ENCODE results near the gene NUP160.
A peak's percentile ranks its signal among the peaks of the same experiment; 100 is the strongest.
"Not testable (repeated sequence)": the region's sequence is repeated elsewhere in the genome, so short reads cannot be mapped to it uniquely, and the experiment has no call there.

NUP160 gene

GRCh38 chr11:47891886-47892285 lies 43.7 kb upstream of the NUP160 start:
- Histone ChIP-seq H3K27me3 (ENCODE audit: low read depth, low read length) (no peaks in the 10 kb centered on the region), H3K9ac (ENCODE audit: low read length) (no peak overlapping the region), H4K20me1 (ENCODE audit: insufficient read depth, low read length) (no peaks in the 10 kb centered on the region), H3K4me1 (ENCODE audit: low read length) (peaks cover 11% of the 10 kb centered on the region), H2AFZ (ENCODE audit: low read depth, low read length) (no peak overlapping the region), H3K36me3 (replicated peaks; ENCODE audit: low read depth, low read length) (no peaks in the 10 kb centered on the region), H3K79me2 (ENCODE audit: low read length) (no peaks in the 10 kb centered on the region), H3K4me3 (ENCODE audit: low read length) (no peak overlapping the region), H3K4me2 (ENCODE audit: low read length) (no peak overlapping the region), H3K27ac (ENCODE audit: low read length) (no peak overlapping the region), H3K9me3 (ENCODE audit: insufficient read depth, low read length) (peaks cover 4% of the 10 kb centered on the region; the same call in 1 of the 2 replicates)
- TF ChIP-seq, protein P1, sequence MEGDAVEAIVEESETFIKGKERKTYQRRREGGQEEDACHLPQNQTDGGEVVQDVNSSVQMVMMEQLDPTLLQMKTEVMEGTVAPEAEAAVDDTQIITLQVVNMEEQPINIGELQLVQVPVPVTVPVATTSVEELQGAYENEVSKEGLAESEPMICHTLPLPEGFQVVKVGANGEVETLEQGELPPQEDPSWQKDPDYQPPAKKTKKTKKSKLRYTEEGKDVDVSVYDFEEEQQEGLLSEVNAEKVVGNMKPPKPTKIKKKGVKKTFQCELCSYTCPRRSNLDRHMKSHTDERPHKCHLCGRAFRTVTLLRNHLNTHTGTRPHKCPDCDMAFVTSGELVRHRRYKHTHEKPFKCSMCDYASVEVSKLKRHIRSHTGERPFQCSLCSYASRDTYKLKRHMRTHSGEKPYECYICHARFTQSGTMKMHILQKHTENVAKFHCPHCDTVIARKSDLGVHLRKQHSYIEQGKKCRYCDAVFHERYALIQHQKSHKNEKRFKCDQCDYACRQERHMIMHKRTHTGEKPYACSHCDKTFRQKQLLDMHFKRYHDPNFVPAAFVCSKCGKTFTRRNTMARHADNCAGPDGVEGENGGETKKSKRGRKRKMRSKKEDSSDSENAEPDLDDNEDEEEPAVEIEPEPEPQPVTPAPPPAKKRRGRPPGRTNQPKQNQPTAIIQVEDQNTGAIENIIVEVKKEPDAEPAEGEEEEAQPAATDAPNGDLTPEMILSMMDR (IDR thresholded peaks at IDR 0.05; ENCODE audit: low read depth, low read length), result no peak
- no peak for TF ChIP-seq EZH2phosphoT487 (IDR thresholded peaks at IDR 0.05; ENCODE audit: low read depth)

GRCh38 chr11:47889714-47890441 lies 41.7 kb upstream of the NUP160 start:
- Histone ChIP-seq H3K36me3 (replicated peaks; ENCODE audit: low read depth, low read length) (no peaks in the 10 kb centered on the region), H3K4me2 (ENCODE audit: low read length) (no peak overlapping the region), H3K9ac (ENCODE audit: low read length) (no peak overlapping the region), H3K9me3 (ENCODE audit: insufficient read depth, low read length) (no peaks in the 10 kb centered on the region), H3K4me3 (ENCODE audit: low read length) (no peak overlapping the region), H3K27me3 (ENCODE audit: low read depth, low read length) (no peaks in the 10 kb centered on the region), H4K20me1 (ENCODE audit: insufficient read depth, low read length) (no peaks in the 10 kb centered on the region), H2AFZ (ENCODE audit: low read depth, low read length) (no peak overlapping the region), H3K4me1 (ENCODE audit: low read length) (peaks cover 25% of the 10 kb centered on the region), H3K27ac (ENCODE audit: low read length) (no peak overlapping the region), H3K79me2 (ENCODE audit: low read length) (no peaks in the 10 kb centered on the region)
- TF ChIP-seq, protein P1 (IDR thresholded peaks at IDR 0.05; ENCODE audit: low read depth, low read length), result no peak
- TF ChIP-seq EZH2phosphoT487 (IDR thresholded peaks at IDR 0.05; ENCODE audit: low read depth), result no peak

DNA sequence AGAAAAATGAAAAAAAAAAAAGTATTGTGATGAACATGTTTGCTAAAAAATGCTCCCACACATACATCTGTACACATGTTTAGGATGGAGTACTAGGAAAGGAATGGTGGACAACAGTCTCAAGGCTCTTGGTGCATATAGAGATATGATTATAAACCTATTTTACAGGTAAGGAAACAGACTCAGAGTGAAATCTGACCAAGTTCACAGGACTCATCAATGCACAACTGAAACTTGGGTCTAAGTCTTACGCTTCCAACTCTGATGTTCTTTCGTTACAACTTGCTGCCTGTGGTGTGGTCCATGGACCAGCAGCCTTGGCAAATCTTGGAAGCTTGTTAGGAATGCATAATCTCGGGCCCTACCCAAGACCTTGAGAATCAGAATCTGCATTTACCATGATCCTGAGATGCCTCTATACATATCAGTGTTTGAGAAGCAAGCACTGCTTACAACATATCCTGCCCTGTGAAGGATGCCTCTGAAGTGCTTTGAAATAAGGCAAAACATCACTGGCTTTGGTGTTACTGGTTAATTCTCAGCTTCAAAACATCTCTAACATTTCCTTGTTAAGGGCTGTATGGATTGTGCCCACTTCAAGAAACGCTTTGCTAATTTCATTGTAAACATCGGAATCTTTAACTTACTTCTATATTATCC lies 39.9 kb upstream of the NUP160 start:
- TF ChIP-seq, protein P1 (IDR thresholded peaks at IDR 0.05; ENCODE audit: low read depth, low read length), result no peak
- no peak for TF ChIP-seq EZH2phosphoT487 (IDR thresholded peaks at IDR 0.05; ENCODE audit: low read depth)
- H3K27me3 ChIP-seq (ENCODE audit: low read depth, low read length), result no peaks in the 10 kb centered on the region
- H3K79me2 ChIP-seq (ENCODE audit: low read length), result no peaks in the 10 kb centered on the region
- no peaks in the 10 kb centered on the region for H4K20me1 ChIP-seq (ENCODE audit: insufficient read depth, low read length)
- H3K4me3 ChIP-seq (ENCODE audit: low read length), result no peak overlapping the region
- no peaks in the 10 kb centered on the region for H3K9me3 ChIP-seq (ENCODE audit: insufficient read depth, low read length)
- no peak overlapping the region for H2AFZ ChIP-seq (ENCODE audit: low read depth, low read length)
- H3K36me3 ChIP-seq (replicated peaks; ENCODE audit: low read depth, low read length), result no peaks in the 10 kb centered on the region
- peak overlapping the region; percentile 7; the same call in 1 of the 2 replicates for H3K4me2 ChIP-seq (ENCODE audit: low read length)
- H3K4me1 ChIP-seq (ENCODE audit: low read length), result peaks cover 25% of the 10 kb centered on the region
- no peak overlapping the region for H3K27ac ChIP-seq (ENCODE audit: low read length)
- H3K9ac ChIP-seq (ENCODE audit: low read length), result no peak overlapping the region

DNA sequence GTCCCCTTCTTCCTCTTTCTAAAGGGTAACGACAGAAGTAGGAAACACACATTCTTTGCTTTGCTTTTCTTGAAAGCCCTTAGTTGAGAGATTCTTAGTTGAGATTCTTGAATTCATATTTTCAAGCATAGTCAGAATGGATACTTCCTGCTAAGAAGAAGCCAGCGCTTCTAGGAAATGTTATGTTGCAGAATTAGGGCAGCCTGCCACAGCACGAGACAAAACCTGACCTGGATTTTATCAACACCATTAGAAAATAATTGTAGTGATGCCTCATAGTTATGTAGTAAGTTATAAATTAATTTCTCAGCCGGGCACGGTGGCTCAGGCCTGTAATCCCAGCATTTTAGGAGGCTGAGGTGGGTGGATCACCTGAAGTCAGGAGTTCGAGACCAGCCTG lies 37.9 kb upstream of the NUP160 start:
- Histone ChIP-seq H3K79me2 (ENCODE audit: low read length) (no peaks in the 10 kb centered on the region), H3K9me3 (ENCODE audit: insufficient read depth, low read length) (no peaks in the 10 kb centered on the region), H2AFZ (ENCODE audit: low read depth, low read length) (peak overlapping the region; percentile 64), H3K4me1 (ENCODE audit: low read length) (peaks cover 29% of the 10 kb centered on the region), H4K20me1 (ENCODE audit: insufficient read depth, low read length) (no peaks in the 10 kb centered on the region), H3K9ac (ENCODE audit: low read length) (peak overlapping the region; percentile 34; the same call in 1 of the 2 replicates), H3K36me3 (replicated peaks; ENCODE audit: low read depth, low read length) (no peaks in the 10 kb centered on the region), H3K4me2 (ENCODE audit: low read length) (peak overlapping the region; percentile 46), H3K4me3 (ENCODE audit: low read length) (0 out of 2 replicates have a peak overlapping the region, but pooled peaks have one; percentile 14), H3K27ac (ENCODE audit: low read length) (peak overlapping the region; percentile 52), H3K27me3 (ENCODE audit: low read depth, low read length) (no peaks in the 10 kb centered on the region)
- TF ChIP-seq, protein P1 (IDR thresholded peaks at IDR 0.05; ENCODE audit: low read depth, low read length), result no peak
- no peak for TF ChIP-seq EZH2phosphoT487 (IDR thresholded peaks at IDR 0.05; ENCODE audit: low read depth)

DNA sequence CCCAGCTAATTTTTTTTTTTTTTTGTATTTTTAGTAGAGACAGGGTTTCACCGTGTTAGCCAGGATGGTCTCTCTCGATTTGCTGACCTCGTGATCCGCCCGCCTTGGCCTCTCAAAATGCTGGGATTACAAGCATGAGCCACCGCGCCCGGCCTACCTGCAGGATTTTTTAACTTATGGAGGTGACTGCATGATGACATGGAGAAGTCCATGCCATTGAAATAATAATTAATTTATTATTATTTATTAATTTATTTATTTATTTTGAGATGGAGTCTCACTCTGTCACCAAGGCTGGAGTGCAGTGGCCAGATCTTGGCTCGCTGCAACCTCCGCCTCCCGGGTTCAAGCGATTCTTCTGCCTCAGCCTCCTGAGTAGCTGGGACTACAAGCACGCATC lies 34.3 kb upstream of the NUP160 start:
- not testable (repeated sequence) for H3K36me3 ChIP-seq (replicated peaks; ENCODE audit: low read depth, low read length); H3K9ac ChIP-seq (ENCODE audit: low read length); H2AFZ ChIP-seq (ENCODE audit: low read depth, low read length); H3K27ac ChIP-seq (ENCODE audit: low read length); H3K4me2 ChIP-seq (ENCODE audit: low read length); H3K9me3 ChIP-seq (ENCODE audit: insufficient read depth, low read length); H3K79me2 ChIP-seq (ENCODE audit: low read length); H3K27me3 ChIP-seq (ENCODE audit: low read depth, low read length); H3K4me3 ChIP-seq (ENCODE audit: low read length); H4K20me1 ChIP-seq (ENCODE audit: insufficient read depth, low read length)
- H3K4me1 ChIP-seq (ENCODE audit: low read length), result peaks cover 50% of the 10 kb centered on the region
